HepG2 (cell line): ENCODE data around the gene FHDC1. TPM values are rescaled to one million over a fixed set of nuclear protein-coding genes. Genes with fewer than 3 reads are reported as not detected.

Source experiments
- ATAC-seq: fragments of 200-7000 bp; cut with Tn5 transposase; 3 replicates; pipeline ENCODE4 v1.9.1; 2020; ENCODE audit warnings: mild to moderate bottlenecking, moderate library complexity
- BruUV-seq: library from RNA; stranded (reverse); fragments of 400-500 nt; replicated peaks from 2 replicates; lab custom pipeline; 2021; lab: Mats Ljungman, UMichigan
- CTCF ChIA-PET: fragments of 300-600 bp; formaldehyde crosslinking; extraction: SDS; loops from one replicate; lab custom pipeline; 2021; ENCODE audit warnings: low total read pairs, inconsistent platforms, low intra/inter-chr PET ratio; lab: Yijun Ruan, JAX
- POLR2A ChIA-PET: fragments of 350-600 bp; sonication (Branson Sonifier 250); formaldehyde crosslinking; loops from one replicate; lab custom pipeline; 2020; ENCODE audit warnings: antibody characterized with exemption, inconsistent platforms; lab: Yijun Ruan, JAX
- DNase-seq: peaks from one replicate; pipeline ENCODE4 v3.0.0-alpha.2; 2015; ENCODE audit warnings: low spot score
- FAIRE-seq: peaks from 3 replicates; lab custom pipeline; 2011; peaks lifted over from hg19 to GRCh38; lab: Jason Lieb, UNC
- H2AFZ ChIP-seq: one replicate; pipeline ENCODE4 v1.6.1; 2011; ENCODE audit warnings: low read length, inconsistent platforms
- H3K27ac ChIP-seq: fragments of 300-600 bp; 3 replicates; pipeline ENCODE4 v1.8.0; 2011; ENCODE audit warnings: mixed run types, mild to moderate bottlenecking, mixed read lengths, low read length, inconsistent platforms; ENCODE audit not compliant: insufficient read depth; ENCODE audit errors: extremely low read length
- H3K27me3 ChIP-seq, 2 experiments: fragments of 200-600 bp in 1 of 2; 2 replicates in 1 of 2; 3 replicates in 1 of 2; pipeline versions ENCODE4 v1.6.0 to v1.8.0; 2011; ENCODE audit warnings: low read length in 2 of 2, mild to moderate bottlenecking in 2 of 2, moderate library complexity in 2 of 2, inconsistent platforms in 1 of 2; ENCODE audit not compliant: insufficient read depth in 2 of 2, control insufficient read depth in 1 of 2
- H3K36me3 ChIP-seq, 2 experiments: fragments of 200-600 bp in 1 of 2; replicated peaks in 1 of 2; 2 replicates in 1 of 2; 3 replicates in 1 of 2; pipeline versions ENCODE4 v1.5.1 to v1.8.0; 2011; ENCODE audit warnings: low read length in 2 of 2, inconsistent platforms in 1 of 2; ENCODE audit not compliant: insufficient read depth in 2 of 2, control insufficient read depth in 1 of 2
- H3K4me1 ChIP-seq: 2 replicates; pipeline ENCODE4 v1.5.1; 2012; ENCODE audit warnings: low read length, inconsistent platforms; ENCODE audit not compliant: insufficient read depth
- H3K4me2 ChIP-seq: 2 replicates; pipeline ENCODE4 v1.6.0; 2011; ENCODE audit warnings: low read depth, low read length, inconsistent platforms
- H3K4me3 ChIP-seq, 3 experiments: fragments of 200-600 bp in 1 of 3; sonication (generic), shearing (Covaris generic) in 1 of 3; replicated peaks in 1 of 3; 2 replicates each; pipeline ENCODE4 v1.5.1; 2011 to 2016; ENCODE audit warnings: low read length in 3 of 3, inconsistent platforms in 2 of 3, low read depth in 2 of 3, mild to moderate bottlenecking in 2 of 3, control low read depth in 1 of 3, mixed read lengths in 1 of 3; ENCODE audit not compliant: insufficient read depth in 1 of 3
- H3K79me2 ChIP-seq: one replicate; pipeline ENCODE4 v1.6.1; 2011; ENCODE audit warnings: low read length, inconsistent platforms; ENCODE audit not compliant: insufficient read depth
- H3K9ac ChIP-seq: 2 replicates; pipeline ENCODE4 v1.6.0; 2011; ENCODE audit warnings: mild to moderate bottlenecking, low read depth, low read length, inconsistent platforms; ENCODE audit not compliant: insufficient read depth
- H3K9me3 ChIP-seq: 2 replicates; pipeline ENCODE4 v1.5.1; 2012; ENCODE audit warnings: mild to moderate bottlenecking, low read length
- H4K20me1 ChIP-seq: 2 replicates; pipeline ENCODE4 v1.6.0; 2011; ENCODE audit warnings: inconsistent platforms, mild to moderate bottlenecking, low read length, moderate library complexity; ENCODE audit not compliant: insufficient read depth
- ARHGAP35 ChIP-seq: sonication (generic); formaldehyde crosslinking; IDR thresholded peaks from 2 replicates; pipeline ENCODE4 v1.9.0; 2022; ENCODE audit warnings: mild to moderate bottlenecking, inconsistent platforms, moderate library complexity, missing genetic modification reagents, borderline replicate concordance
- HNF1A ChIP-seq, 2 experiments: sonication (generic) in 1 of 2; formaldehyde crosslinking in 1 of 2; IDR thresholded peaks; 2 replicates each; pipeline versions ENCODE4 v1.4.0 to v1.6.1; 2016 to 2020; ENCODE audit warnings: borderline replicate concordance in 1 of 2, low read depth in 1 of 2, mild to moderate bottlenecking in 1 of 2, missing genetic modification reagents in 1 of 2
- NFE2L1 ChIP-seq: sonication (generic); formaldehyde crosslinking; IDR thresholded peaks from 2 replicates; pipeline ENCODE4 v1.4.0; 2020; ENCODE audit warnings: missing genetic modification reagents, mild to moderate bottlenecking, borderline replicate concordance
- RXRB ChIP-seq: IDR thresholded peaks from 2 replicates; pipeline ENCODE4 v1.6.1; 2016; ENCODE audit warnings: borderline replicate concordance, missing genetic modification reagents, missing compliant biosample characterization
- SRSF9 ChIP-seq: fragments of 200-400 bp; formaldehyde crosslinking; IDR thresholded peaks from 2 replicates; pipeline ENCODE4 v1.6.1; 2018; ENCODE audit warnings: borderline replicate concordance, mild to moderate bottlenecking, low read depth, low read length; ENCODE audit not compliant: insufficient read depth, poor library complexity, severe bottlenecking
- ZNF367 ChIP-seq: sonication (generic); formaldehyde crosslinking; IDR thresholded peaks from 2 replicates; pipeline ENCODE4 v1.4.0; 2020; ENCODE audit warnings: missing genetic modification reagents, borderline replicate concordance
- WGBS: methylation state at CpG from one replicate; pipeline ENCODE4 v1.1.6; 2017; ENCODE audit warnings: low lambda C conversion rate; 5-methylcytosine and 5-hydroxymethylcytosine counted together
- in situ Hi-C: cut with HindIII; loops from 2 replicates; pipeline ENCODE4 v1.10.0; 2017; ENCODE audit warnings: low pct_unique_long_range_greater_than_20kb; ENCODE audit not compliant: extremely low pct_ligation_motif_present
- intact Hi-C: fragments of 100-400 bp; cut with micrococcal nuclease; formaldehyde crosslinking; loops from one replicate; pipeline ENCODE4 v1.10.0; 2022; ENCODE audit not compliant: unreplicated experiment
- polyA plus RNA-seq, 8 experiments: library from polyadenylated mRNA; depleted of rRNA in 3 of 8; stranded (reverse) in 7 of 8; unstranded in 1 of 8; fragments of >200 nt; fragmentation: Illumina TruSeq in 4 of 8; extraction: Trizol in 4 of 8; gene quantifications; 2 replicates each; pipeline versions ENCODE4 v1.2.1 to v1.2.3, GENCODE V29; 2011 to 2016; ENCODE audit warnings: low read depth in 4 of 8, missing spikeins in 1 of 8, mixed read lengths in 1 of 8; ENCODE audit not compliant: insufficient read depth in 1 of 8
- total RNA-seq, 5 experiments: library from RNA; depleted of rRNA; stranded (reverse); fragments of >200 nt; fragmentation: Illumina TruSeq; extraction: Trizol; gene quantifications; 2 replicates each; pipeline ENCODE4 v1.2.3, GENCODE V29; 2016; ENCODE audit warnings: low read depth in 1 of 5
- TF ChIP-seq, protein P1 (sequence below): sonication (generic); formaldehyde crosslinking; IDR thresholded peaks from 2 replicates; pipeline ENCODE4 v1.4.0; 2020; ENCODE audit warnings: missing genetic modification reagents
- TF ChIP-seq, protein P2 (sequence below): sonication (generic); formaldehyde crosslinking; IDR thresholded peaks from 2 replicates; pipeline ENCODE4 v1.4.0; 2020; ENCODE audit warnings: missing genetic modification reagents

The FHDC1 gene
- total and polyA plus RNA-seq, 2 of the 13 experiments (the other 11 are each of a cell fraction or from before 2014, with no cell fraction given): 0.07 to 0.15 TPM

- TF ChIP-seq, protein P1, sequence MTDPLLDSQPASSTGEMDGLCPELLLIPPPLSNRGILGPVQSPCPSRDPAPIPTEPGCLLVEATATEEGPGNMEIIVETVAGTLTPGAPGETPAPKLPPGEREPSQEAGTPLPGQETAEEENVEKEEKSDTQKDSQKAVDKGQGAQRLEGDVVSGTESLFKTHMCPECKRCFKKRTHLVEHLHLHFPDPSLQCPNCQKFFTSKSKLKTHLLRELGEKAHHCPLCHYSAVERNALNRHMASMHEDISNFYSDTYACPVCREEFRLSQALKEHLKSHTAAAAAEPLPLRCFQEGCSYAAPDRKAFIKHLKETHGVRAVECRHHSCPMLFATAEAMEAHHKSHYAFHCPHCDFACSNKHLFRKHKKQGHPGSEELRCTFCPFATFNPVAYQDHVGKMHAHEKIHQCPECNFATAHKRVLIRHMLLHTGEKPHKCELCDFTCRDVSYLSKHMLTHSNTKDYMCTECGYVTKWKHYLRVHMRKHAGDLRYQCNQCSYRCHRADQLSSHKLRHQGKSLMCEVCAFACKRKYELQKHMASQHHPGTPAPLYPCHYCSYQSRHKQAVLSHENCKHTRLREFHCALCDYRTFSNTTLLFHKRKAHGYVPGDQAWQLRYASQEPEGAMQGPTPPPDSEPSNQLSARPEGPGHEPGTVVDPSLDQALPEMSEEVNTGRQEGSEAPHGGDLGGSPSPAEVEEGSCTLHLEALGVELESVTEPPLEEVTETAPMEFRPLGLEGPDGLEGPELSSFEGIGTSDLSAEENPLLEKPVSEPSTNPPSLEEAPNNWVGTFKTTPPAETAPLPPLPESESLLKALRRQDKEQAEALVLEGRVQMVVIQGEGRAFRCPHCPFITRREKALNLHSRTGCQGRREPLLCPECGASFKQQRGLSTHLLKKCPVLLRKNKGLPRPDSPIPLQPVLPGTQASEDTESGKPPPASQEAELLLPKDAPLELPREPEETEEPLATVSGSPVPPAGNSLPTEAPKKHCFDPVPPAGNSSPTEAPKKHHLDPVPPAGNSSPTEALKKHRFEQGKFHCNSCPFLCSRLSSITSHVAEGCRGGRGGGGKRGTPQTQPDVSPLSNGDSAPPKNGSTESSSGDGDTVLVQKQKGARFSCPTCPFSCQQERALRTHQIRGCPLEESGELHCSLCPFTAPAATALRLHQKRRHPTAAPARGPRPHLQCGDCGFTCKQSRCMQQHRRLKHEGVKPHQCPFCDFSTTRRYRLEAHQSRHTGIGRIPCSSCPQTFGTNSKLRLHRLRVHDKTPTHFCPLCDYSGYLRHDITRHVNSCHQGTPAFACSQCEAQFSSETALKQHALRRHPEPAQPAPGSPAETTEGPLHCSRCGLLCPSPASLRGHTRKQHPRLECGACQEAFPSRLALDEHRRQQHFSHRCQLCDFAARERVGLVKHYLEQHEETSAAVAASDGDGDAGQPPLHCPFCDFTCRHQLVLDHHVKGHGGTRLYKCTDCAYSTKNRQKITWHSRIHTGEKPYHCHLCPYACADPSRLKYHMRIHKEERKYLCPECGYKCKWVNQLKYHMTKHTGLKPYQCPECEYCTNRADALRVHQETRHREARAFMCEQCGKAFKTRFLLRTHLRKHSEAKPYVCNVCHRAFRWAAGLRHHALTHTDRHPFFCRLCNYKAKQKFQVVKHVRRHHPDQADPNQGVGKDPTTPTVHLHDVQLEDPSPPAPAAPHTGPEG: no peak
- TF ChIP-seq SRSF9 (no peak), RXRB (no peak), ZNF367 (CRISPR knock-in tag) (no peak), NFE2L1 (CRISPR knock-in tag) (no peak), ARHGAP35 (no peak)
These were observed 84.3 kb downstream of the FHDC1 start (continued) for GRCh38 chr4:153020457-153020856.

DNA sequence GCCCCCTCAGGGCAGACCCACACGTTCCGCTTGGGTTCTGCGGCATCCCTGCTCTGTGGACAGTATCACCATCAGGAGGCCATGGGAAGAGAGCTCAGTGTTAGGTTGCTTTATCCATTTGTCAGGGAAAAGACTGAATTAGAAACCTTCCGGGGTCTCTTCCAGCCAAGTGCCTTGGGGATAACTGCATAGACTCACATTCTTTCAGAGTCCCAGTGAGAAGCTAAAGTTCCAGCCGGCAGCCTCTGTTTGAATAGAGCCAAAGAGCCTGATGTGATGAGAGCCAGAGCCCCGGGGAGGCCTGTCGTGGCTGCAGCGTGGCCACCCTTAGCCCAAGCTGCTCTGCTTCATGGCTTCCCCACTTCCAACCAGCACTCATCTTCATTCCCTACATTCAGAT is 85.2 kb downstream of the FHDC1 start:
- intact Hi-C loops (no loop called here), in situ Hi-C loops (no loop called here)
- no TSS peak for BruUV-seq
- Histone ChIP-seq H3K9me3 (no peaks in the 10 kb centered on the region), H3K36me3 (no peaks in the 10 kb centered on the region), H2AFZ (no peak overlapping the region), H3K4me1 (peaks cover 14% of the 10 kb centered on the region), H3K79me2 (no peaks in the 10 kb centered on the region), H3K27me3 (peaks cover 0 to 10% of the 10 kb centered on the region in 2 experiments; a peak in 2 of 5 replicates), H3K4me2 (no peak overlapping the region), H4K20me1 (no peaks in the 10 kb centered on the region), H3K4me3 (no peak overlapping the region), H3K9ac (no peak overlapping the region), H3K27ac (no peak overlapping the region)
- 78% methylated on average over 5 of the region's 8 CpGs for WGBS
- ChIA-PET POLR2A (no interaction called here), CTCF (no interaction called here)
- no peak; the same call in 2 of the 3 replicates for ATAC-seq
- FAIRE-seq: no peak
- DNase-seq: no peak
- TF ChIP-seq, protein P2, sequence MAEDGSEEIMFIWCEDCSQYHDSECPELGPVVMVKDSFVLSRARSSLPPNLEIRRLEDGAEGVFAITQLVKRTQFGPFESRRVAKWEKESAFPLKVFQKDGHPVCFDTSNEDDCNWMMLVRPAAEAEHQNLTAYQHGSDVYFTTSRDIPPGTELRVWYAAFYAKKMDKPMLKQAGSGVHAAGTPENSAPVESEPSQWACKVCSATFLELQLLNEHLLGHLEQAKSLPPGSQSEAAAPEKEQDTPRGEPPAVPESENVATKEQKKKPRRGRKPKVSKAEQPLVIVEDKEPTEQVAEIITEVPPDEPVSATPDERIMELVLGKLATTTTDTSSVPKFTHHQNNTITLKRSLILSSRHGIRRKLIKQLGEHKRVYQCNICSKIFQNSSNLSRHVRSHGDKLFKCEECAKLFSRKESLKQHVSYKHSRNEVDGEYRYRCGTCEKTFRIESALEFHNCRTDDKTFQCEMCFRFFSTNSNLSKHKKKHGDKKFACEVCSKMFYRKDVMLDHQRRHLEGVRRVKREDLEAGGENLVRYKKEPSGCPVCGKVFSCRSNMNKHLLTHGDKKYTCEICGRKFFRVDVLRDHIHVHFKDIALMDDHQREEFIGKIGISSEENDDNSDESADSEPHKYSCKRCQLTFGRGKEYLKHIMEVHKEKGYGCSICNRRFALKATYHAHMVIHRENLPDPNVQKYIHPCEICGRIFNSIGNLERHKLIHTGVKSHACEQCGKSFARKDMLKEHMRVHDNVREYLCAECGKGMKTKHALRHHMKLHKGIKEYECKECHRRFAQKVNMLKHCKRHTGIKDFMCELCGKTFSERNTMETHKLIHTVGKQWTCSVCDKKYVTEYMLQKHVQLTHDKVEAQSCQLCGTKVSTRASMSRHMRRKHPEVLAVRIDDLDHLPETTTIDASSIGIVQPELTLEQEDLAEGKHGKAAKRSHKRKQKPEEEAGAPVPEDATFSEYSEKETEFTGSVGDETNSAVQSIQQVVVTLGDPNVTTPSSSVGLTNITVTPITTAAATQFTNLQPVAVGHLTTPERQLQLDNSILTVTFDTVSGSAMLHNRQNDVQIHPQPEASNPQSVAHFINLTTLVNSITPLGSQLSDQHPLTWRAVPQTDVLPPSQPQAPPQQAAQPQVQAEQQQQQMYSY (CRISPR knock-in tag): no peak
- TF ChIP-seq HNF1A (IDR thresholded peaks at IDR 0.05; ENCODE audit: low read depth): no peak
- TF ChIP-seq HNF1A (CRISPR knock-in tag; IDR thresholded peaks at IDR 0.05; ENCODE audit: borderline replicate concordance): no peak
